GM12878 (cell line): ENCODE results near the gene KANTR. TPM values are rescaled to one million over a fixed set of nuclear protein-coding genes. Genes with fewer than 3 reads are reported as not detected.

Source experiments
- ATAC-seq: fragments of 200-7000 bp; cut with Tn5 transposase; 3 replicates; pipeline ENCODE4 v1.9.1; 2020; ENCODE audit warnings: mild to moderate bottlenecking, moderate library complexity
- BruUV-seq: library from RNA; stranded (reverse); fragments of 400-500 nt; replicated peaks from 2 replicates; lab custom pipeline; 2021; lab: Mats Ljungman, UMichigan
- CTCF ChIA-PET: fragments of 300-600 bp; sonication (Branson Sonifier 250); formaldehyde crosslinking; extraction: SDS; loops from one replicate; lab custom pipeline; 2021; ENCODE audit warnings: inconsistent platforms; lab: Yijun Ruan, JAX
- POLR2A ChIA-PET: fragments of 350-600 bp; formaldehyde crosslinking; extraction: SDS; loops from one replicate; lab custom pipeline; 2021; ENCODE audit warnings: inconsistent platforms; lab: Charles Lee
- RAD21 ChIA-PET: fragments of 300-600 bp; sonication (Branson Sonifier 250); formaldehyde crosslinking; loops from one replicate; lab custom pipeline; 2023; ENCODE audit warnings: antibody characterized with exemption; ENCODE audit not compliant: unreplicated experiment; lab: Charles Lee
- SMC1A ChIA-PET: fragments of 300-600 bp; sonication (Branson Sonifier 250); formaldehyde crosslinking; loops from one replicate; lab custom pipeline; 2023; ENCODE audit not compliant: unreplicated experiment, uncharacterized antibody; lab: Charles Lee
- DNase-seq: peaks from one replicate; pipeline ENCODE4 v3.0.0-alpha.2; 2011; ENCODE audit warnings: low read depth, low spot score
- FAIRE-seq: peaks from 3 replicates; lab custom pipeline; 2011; peaks lifted over from hg19 to GRCh38; lab: Jason Lieb, UNC
- H2AFZ ChIP-seq: 2 replicates; pipeline ENCODE4 v1.6.0; 2011; ENCODE audit warnings: low read depth, low read length, control low read depth; ENCODE audit not compliant: control insufficient read depth
- H3K27ac ChIP-seq: 2 replicates; pipeline ENCODE4 v1.5.1; 2011; ENCODE audit warnings: control low read depth; ENCODE audit not compliant: control insufficient read depth, insufficient read depth
- H3K27me3 ChIP-seq, 2 experiments: replicated peaks in 1 of 2; 2 replicates each; pipeline versions ENCODE4 v1.6.0 to v1.6.1; 2011; ENCODE audit warnings: low read length in 1 of 2; ENCODE audit not compliant: control insufficient read depth in 2 of 2, insufficient read depth in 2 of 2
- H3K36me3 ChIP-seq, 2 experiments: 2 replicates each; pipeline ENCODE4 v1.5.1; 2011; ENCODE audit warnings: low read length in 1 of 2; ENCODE audit not compliant: control insufficient read depth in 2 of 2, insufficient read depth in 2 of 2
- H3K4me1 ChIP-seq: 2 replicates; pipeline ENCODE4 v1.6.1; 2011; ENCODE audit warnings: mild to moderate bottlenecking, low read length, moderate library complexity, mixed read lengths; ENCODE audit not compliant: control insufficient read depth, insufficient read depth
- H3K4me2 ChIP-seq: 2 replicates; pipeline ENCODE4 v1.6.0; 2011; ENCODE audit warnings: control low read depth; ENCODE audit not compliant: control insufficient read depth, insufficient read depth
- H3K4me3 ChIP-seq: fragments of 200-600 bp; sonication (generic); 2 replicates; pipeline ENCODE4 v1.5.1; 2016
- H3K79me2 ChIP-seq: 2 replicates; pipeline ENCODE4 v1.6.0; 2011; ENCODE audit warnings: low read length; ENCODE audit not compliant: control insufficient read depth, insufficient read depth
- H3K9ac ChIP-seq: 2 replicates; pipeline ENCODE4 v1.8.0; 2011; ENCODE audit warnings: low read length, control low read depth, mixed read lengths; ENCODE audit not compliant: control insufficient read depth, insufficient read depth
- H3K9me3 ChIP-seq: replicated peaks from 3 replicates; pipeline ENCODE4 v1.5.1; 2011; ENCODE audit warnings: mild to moderate bottlenecking, low read length; ENCODE audit not compliant: control insufficient read depth, insufficient read depth
- H4K20me1 ChIP-seq: 2 replicates; pipeline ENCODE4 v1.6.0; 2011; ENCODE audit not compliant: control insufficient read depth, insufficient read depth
- E2F8 ChIP-seq: fragments of 450-650 bp; IDR thresholded peaks from 2 replicates; pipeline ENCODE4 v1.6.1; 2018; ENCODE audit warnings: mild to moderate bottlenecking, low read depth, moderate library complexity; ENCODE audit not compliant: partially characterized antibody
- ELK1 ChIP-seq: IDR thresholded peaks from 2 replicates; pipeline ENCODE4 v1.6.1; 2012; ENCODE audit warnings: low read depth, low read length, improper control_type of control experiment
- EZH2 ChIP-seq: IDR thresholded peaks from 2 replicates; pipeline ENCODE4 v1.6.1; 2012; ENCODE audit warnings: low read depth, mild to moderate bottlenecking, control low read depth, inconsistent platforms, low read length, borderline replicate concordance; ENCODE audit not compliant: control insufficient read depth
- PRDM15 ChIP-seq: fragments of 450-650 bp; formaldehyde crosslinking; IDR thresholded peaks from 2 replicates; pipeline ENCODE4 v1.4.0; 2020; ENCODE audit warnings: mild to moderate bottlenecking, moderate library complexity
- REST ChIP-seq: IDR thresholded peaks from 2 replicates; pipeline ENCODE4 v1.6.1; 2012; ENCODE audit warnings: mild to moderate bottlenecking, low read depth, low read length
- SIX5 ChIP-seq: IDR thresholded peaks from 2 replicates; pipeline ENCODE4 v1.6.1; 2011; ENCODE audit warnings: mild to moderate bottlenecking, low read depth, low read length, moderate library complexity; ENCODE audit not compliant: severe bottlenecking
- YY1 ChIP-seq: IDR thresholded peaks from 2 replicates; pipeline ENCODE4 v1.6.1; 2011; ENCODE audit warnings: low read depth, mild to moderate bottlenecking, low read length
- ZBTB4 ChIP-seq: fragments of 450-650 bp; formaldehyde crosslinking; IDR thresholded peaks from 2 replicates; pipeline ENCODE4 v1.4.0; 2022; ENCODE audit warnings: mild to moderate bottlenecking, moderate library complexity
- WGBS: methylation state at CpG from one replicate; pipeline ENCODE4 v1.1.6; 2016; ENCODE audit warnings: low lambda C conversion rate; ENCODE audit not compliant: insufficient replicate concordance, insufficient coverage; ENCODE audit errors: missing lambda C conversion rate; 5-methylcytosine and 5-hydroxymethylcytosine counted together
- in situ Hi-C: fragments of 300-500 bp; cut with MboI; formaldehyde crosslinking; loops from 9 replicates; pipeline ENCODE4 v1.14.3; 2018; ENCODE audit warnings: mixed read lengths
- intact Hi-C: fragments of 100-400 bp; cut with micrococcal nuclease; formaldehyde crosslinking; loops from one replicate; pipeline ENCODE4 v1.14.2; 2022; ENCODE audit not compliant: unreplicated experiment
- polyA plus RNA-seq, 11 experiments: library from polyadenylated mRNA; depleted of rRNA in 4 of 11; unstranded in 6 of 11; stranded (reverse) in 5 of 11; fragments of >200 nt; fragmentation: Nextera tagmentation in 4 of 11; fragmentation: Illumina TruSeq in 1 of 11; extraction: Ambion mirVana in 4 of 11; extraction: Trizol in 1 of 11; gene quantifications; 1 replicate in 1 of 11; 2 replicates in 10 of 11; pipeline versions ENCODE4 v1.2.1 to v1.2.3, GENCODE V29; 2011 to 2016; ENCODE audit warnings: inconsistent platforms in 2 of 11, missing spikeins in 2 of 11, low read depth in 1 of 11
- total RNA-seq, 4 experiments: library from RNA; depleted of rRNA in 3 of 4; stranded (reverse); fragments of >200 nt in 3 of 4; fragmentation: Illumina TruSeq in 1 of 4; extraction: Trizol in 1 of 4; gene quantifications; 2 replicates each; pipeline versions ENCODE4 v1.2.1 to v1.2.3, GENCODE V29; 2013 to 2021

The KANTR gene
- total and polyA plus RNA-seq, 10 of the 15 experiments (the other 5 are each of a cell fraction or from before 2014, with no cell fraction given), result 1.00 to 14.8 (median 5.5) TPM

- Histone ChIP-seq H3K9me3 (no peaks in the 10 kb centered on the region), H3K79me2 (no peaks in the 10 kb centered on the region), H3K27me3 (no peaks in the 10 kb centered on the region; a peak in 1 of 4 replicates), H3K36me3 (no peaks in the 10 kb centered on the region), H3K4me2 (no peak overlapping the region), H3K27ac (no peak overlapping the region), H4K20me1 (no peaks in the 10 kb centered on the region), H3K9ac (no peak overlapping the region), H2AFZ (no peak overlapping the region), H3K4me3 (no peak overlapping the region), H3K4me1 (no peaks in the 10 kb centered on the region)
- ChIA-PET CTCF (no interaction called here), POLR2A (no interaction called here), SMC1A (interaction anchor here (0.7 kb wide), 1 partner anchor 61 kb away, joined by 3 read pairs; no protein-coding TSS in a partner anchor), RAD21 (no interaction called here)
- intact Hi-C loops (no loop called here), in situ Hi-C loops (no loop called here)
- DNase-seq (no peak), ATAC-seq (no peak), FAIRE-seq (no peak)
- 55% methylated on average over 4 of the region's 4 CpGs for WGBS
- no TSS peak for BruUV-seq
- TF ChIP-seq YY1 (no peak), SIX5 (no peak), ELK1 (no peak), E2F8 (no peak), ZBTB4 (CRISPR knock-in tag) (no peak), PRDM15 (no peak), REST (no peak), EZH2 (no peak)
These were observed 39.5 kb downstream of the KANTR start for GRCh38 chrX:53133400-53133799.
